HG03064 (cell line): ENCODE results near the gene SORCS1.

ENCODE experiments used
- ATAC-seq: cut with Tn5 transposase; IDR thresholded peaks from one replicate; pipeline ENCODE4 v1.9.1; 2021; ENCODE audit warnings: low read depth; ENCODE audit not compliant: unreplicated experiment

SORCS1 gene

GRCh38 chr10:106832846-106833245 is 331.7 kb downstream of the SORCS1 start:
- no peak for ATAC-seq

- ATAC-seq: no peak
Observed at GRCh38 chr10:106830471-106830870, 334.0 kb downstream of the SORCS1 start.

GRCh38 chr10:106830006-106830405 is 334.5 kb downstream of the SORCS1 start:
- ATAC-seq: no peak

- no peak for ATAC-seq
Observed at GRCh38 chr10:106826716-106827115, 337.8 kb downstream of the SORCS1 start.

GRCh38 chr10:106825576-106826364 is 338.7 kb downstream of the SORCS1 start:
- ATAC-seq: no peak

- no peak for ATAC-seq
Observed at GRCh38 chr10:106820579-106820978, 343.9 kb downstream of the SORCS1 start.

- no peak for ATAC-seq
Observed at GRCh38 chr10:106819490-106819889, 345.0 kb downstream of the SORCS1 start.

- no peak for ATAC-seq
Observed at GRCh38 chr10:106816318-106817085, 348.0 kb downstream of the SORCS1 start.

- no peak for ATAC-seq
Observed at GRCh38 chr10:106815427-106816043, 349.0 kb downstream of the SORCS1 start.

GRCh38 chr10:106804992-106805582 is 359.4 kb downstream of the SORCS1 start:
- no peak for ATAC-seq

- ATAC-seq: no peak
Observed at GRCh38 chr10:106802949-106803348, 361.6 kb downstream of the SORCS1 start.

GRCh38 chr10:106799776-106800175 is 364.7 kb downstream of the SORCS1 start:
- no peak for ATAC-seq

- peak; percentile 96 for ATAC-seq
Observed at GRCh38 chr10:106795619-106796018, 368.9 kb downstream of the SORCS1 start.

- ATAC-seq: no peak
Observed at GRCh38 chr10:106793617-106794016, 370.9 kb downstream of the SORCS1 start.

GRCh38 chr10:106789623-106790022 is 374.9 kb downstream of the SORCS1 start:
- ATAC-seq: no peak

- ATAC-seq: no peak
Observed at GRCh38 chr10:106788982-106789381, 375.5 kb downstream of the SORCS1 start.

GRCh38 chr10:106785528-106785927 is 379.0 kb downstream of the SORCS1 start:
- ATAC-seq: no peak

- ATAC-seq: no peak
Observed at GRCh38 chr10:106780632-106781031, 383.9 kb downstream of the SORCS1 start.

- ATAC-seq: no peak
Observed at GRCh38 chr10:106777841-106778240, 386.7 kb downstream of the SORCS1 start.

GRCh38 chr10:106775127-106775526 is 389.4 kb downstream of the SORCS1 start:
- ATAC-seq: no peak

GRCh38 chr10:106772957-106773356 is 391.5 kb downstream of the SORCS1 start:
- ATAC-seq: no peak
